CD4-positive, alpha-beta T cell treated with Interleukin-4 for 4 hours (primary cell): ENCODE measurements around the gene ST6GALNAC4.
"Not testable (repeated sequence)": the region's sequence is repeated elsewhere in the genome, so short reads cannot be mapped to it uniquely, and the experiment has no call there.

Source experiments
- DNase-seq: peaks from one replicate; pipeline ENCODE4 v3.0.0-alpha.2; 2020

ST6GALNAC4 gene

GRCh38 chr9:127884976-127885490 lies 31.8 kb downstream of the ST6GALNAC4 start:
- DNase-seq = no peak

DNA sequence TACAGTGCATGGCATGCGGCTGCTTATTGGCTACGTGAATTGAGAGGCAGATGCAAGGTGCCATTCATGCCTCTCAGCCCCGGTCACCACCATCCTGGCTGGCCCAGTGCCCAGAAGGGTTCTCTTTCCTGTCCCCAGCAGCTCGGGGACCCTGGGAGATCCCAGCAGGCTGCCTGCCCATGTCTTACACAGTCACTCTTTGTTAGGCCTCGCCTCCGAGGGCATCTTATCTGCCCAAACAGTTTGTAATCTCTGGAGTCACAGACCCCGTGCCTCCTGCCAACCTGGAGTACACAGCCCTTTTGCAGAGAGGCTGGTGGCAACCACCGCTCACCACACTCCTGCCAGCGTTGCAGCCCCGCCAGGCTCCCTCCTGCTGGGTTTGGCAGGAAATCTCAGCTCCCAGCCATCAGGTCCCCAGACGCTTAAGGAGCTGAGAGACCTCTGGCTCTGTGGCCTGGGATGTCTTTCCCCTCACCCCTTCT lies 32.4 kb downstream of the ST6GALNAC4 start:
- DNase-seq = no peak

DNA sequence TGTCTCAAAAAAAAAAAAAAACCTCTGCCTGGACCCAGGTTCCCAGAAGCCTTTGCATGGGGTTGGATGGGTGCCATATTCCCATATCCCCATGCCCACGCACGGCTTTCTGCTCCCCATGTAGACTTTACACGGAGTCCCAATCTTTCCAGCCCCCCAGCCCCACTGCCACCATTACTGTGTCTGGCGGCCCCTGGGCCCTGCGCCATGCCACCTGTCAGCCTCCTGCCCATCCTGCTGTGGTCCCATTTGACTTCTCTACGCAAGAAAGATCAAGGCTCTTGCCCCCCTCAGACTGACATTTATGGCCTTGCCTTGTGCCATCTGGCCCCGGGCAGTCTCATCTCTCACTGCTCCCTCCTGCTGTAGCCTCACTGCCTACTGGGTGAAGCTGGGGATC lies 32.9 kb downstream of the ST6GALNAC4 start:
- DNase-seq = no peak

DNA sequence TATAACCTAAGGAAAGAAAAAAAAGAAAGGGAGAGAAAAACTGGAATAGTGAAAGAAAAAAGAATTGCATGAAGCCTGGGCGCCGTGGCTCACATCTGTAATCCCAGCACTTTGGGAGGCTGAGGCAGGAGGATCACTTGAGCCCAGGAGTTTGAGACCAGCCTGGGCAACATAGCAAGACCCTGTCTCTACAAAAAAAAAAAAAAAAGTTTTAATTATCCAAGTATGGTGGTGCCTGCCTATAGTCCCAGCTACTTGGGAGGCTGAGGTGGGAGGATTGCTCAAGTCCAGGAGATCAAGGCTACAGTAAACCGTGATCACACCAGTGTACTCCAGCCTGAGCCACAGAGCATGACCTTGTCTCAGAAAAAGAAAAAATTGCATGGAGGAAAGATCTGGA lies 35.1 kb downstream of the ST6GALNAC4 start:
- DNase-seq = not testable (repeated sequence)

DNA sequence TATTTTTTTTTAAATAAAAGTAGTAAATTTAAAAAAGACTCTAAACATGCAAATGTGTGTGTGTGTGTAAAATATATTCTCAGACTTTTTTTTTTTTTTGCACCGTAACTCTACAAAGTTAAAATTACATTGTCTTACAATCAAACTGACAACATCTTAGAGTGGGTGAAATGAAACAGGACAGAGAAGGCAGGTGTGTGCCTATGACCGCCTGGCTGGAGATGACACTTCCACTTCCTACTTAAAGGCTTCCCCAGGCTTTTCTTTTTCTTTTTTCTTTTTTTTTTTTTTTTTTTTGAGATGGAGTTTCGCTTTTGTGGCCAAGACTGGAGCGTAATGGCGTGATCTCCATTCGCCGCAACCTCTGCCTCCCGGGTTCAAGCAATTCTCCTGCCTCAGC lies 36.7 kb downstream of the ST6GALNAC4 start:
- no peak for DNase-seq

- DNase-seq = no peak
Measured at GRCh38 chr9:127878652-127879390, 38.0 kb downstream of the ST6GALNAC4 start.

- no peak for DNase-seq
Measured at GRCh38 chr9:127878001-127878651, 38.7 kb downstream of the ST6GALNAC4 start.

DNA sequence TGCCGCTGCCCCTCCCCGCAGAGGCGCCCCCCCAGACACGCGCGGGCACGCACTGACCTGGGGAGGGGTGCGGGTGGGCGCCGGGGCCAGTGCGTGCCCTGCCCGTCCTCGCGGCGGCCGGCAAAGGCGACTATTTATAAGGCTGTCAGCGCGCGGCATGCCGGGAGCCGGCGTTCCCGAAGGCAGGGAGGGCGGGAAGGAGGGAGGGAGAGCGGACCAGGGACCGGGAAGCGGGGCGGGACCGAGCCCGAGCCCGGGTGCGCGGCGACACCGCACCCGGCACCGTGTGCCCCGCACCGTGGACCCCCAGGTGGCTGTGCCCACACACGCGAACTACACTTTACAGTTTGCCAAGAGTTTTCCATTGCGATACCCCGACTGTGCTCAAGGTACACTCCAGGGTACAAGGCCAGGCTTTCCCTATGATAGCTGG lies 39.3 kb downstream of the ST6GALNAC4 start, which contains the start of gene AK1:
Gene AK1 (minus strand): TSS at position 110 of the 433 bp plus-strand sequence. CDS start 3,058 bp downstream, outside the sequence.
- no peak for DNase-seq

DNA sequence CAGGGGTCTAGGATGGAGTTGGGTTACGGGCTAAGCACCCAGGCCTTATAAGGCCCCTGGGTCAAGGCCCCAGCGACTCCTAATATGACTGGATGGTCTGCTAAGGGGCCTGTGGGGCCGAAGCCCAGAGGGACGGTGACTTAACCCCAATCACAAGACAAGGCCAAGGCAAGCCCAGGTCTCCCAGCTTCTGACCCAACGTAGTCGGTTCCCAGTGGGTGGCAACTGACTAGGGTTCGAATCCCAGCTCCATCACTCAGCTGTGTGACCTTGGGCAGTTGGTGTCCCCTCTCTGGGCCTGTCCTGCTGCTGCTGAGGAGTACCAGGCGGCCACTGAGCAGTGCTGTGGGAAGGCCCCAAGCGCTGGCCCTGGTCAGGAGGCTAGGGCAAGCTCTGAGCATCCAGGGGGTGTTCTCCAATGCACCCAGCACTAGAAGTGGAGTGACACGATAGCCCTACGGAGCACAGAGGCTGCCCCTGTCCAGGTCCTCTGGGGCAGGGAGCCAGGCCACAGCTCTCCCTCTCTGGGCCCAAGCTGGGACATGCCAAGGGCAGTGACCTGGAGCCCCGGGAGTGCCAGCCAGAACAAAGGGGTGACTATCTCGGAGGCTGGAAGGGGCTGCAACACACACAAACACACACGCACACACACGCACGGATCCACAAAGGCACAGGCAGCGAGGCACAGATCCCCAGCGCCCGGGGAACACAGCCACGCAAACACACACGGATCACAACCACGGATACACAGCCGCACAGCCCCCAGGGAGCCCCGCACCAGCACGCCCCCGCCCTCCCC lies 39.9 kb downstream of the ST6GALNAC4 start:
- no peak for DNase-seq

GRCh38 chr9:127876026-127876763 lies 40.6 kb downstream of the ST6GALNAC4 start:
- DNase-seq = no peak

DNA sequence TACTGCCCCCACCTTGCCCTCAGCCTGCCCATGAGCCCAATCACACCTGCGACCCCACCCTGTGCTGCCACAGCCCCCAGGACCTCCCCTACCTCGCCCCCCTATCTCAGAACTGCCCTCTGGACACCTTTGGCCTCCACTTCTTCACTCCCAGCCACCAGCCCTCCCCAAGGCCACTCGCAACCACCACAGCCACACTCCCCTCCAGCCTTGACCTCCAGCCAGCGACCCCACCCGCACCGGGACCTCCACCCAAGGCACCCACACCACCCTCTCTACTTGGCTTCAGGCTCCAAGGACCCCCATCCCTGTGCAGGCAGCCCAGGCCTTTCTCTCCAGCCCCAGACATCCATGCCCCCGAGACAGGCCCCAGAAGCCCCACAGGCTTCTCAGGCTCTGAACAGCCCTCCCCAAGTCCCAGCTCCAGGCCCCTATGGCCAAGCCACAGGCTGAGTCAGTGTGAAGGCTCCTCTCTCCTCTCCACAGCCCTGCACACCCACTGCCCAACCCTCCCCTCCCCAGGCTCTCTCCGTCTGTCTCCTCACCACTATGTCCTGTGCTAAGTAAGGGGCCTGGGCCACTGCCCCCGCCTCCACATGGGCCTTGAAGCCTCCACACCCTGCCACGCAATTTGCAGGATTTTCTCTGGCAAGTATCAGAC lies 41.4 kb downstream of the ST6GALNAC4 start:
- DNase-seq = no peak

DNA sequence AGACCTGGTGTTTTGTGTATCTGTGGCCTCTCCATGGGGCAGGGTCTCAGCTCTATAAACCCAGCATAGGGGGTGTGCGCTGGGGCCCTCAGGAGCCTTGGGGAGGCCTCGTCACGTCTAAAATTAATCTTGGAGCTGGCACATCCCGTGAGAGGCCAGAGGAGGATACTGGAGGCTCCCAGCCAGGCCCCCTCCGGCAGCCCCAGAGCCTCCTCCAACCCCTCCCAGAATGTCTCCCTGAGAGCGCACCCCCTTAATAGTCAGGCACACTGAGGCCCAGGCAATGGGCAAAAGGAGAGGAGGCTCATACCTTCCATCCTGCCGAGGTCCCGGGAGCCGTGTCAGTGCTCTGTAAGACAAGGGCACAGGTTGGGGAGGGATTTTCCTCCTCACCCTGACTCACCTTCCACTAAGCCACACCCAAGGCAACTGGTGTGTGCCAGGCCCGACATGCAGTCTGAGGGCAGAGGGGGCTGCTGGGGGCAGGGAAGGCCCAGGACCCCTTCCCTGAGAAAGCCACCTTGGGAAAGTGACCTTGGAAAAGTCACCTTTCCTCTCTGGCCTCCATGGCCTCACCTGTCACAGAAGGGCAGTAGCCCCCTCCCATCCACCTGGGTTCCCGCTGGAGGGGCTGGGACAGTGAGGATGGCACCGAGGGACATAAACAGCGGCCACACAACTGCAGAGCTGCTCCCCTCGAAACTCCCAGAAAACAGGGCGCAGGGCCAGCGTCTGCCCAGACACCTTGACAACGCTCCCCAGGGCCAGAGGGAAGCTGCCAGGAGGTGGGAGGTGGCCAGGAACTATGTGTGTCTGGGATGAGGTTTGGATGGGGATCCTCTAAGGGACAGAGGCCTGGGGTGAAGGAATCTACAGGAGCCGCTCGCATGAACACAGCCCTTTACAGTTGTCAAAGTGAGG lies 42.3 kb downstream of the ST6GALNAC4 start:
- no peak for DNase-seq

GRCh38 chr9:127873886-127874285 lies 43.0 kb downstream of the ST6GALNAC4 start:
- DNase-seq = no peak

GRCh38 chr9:127873223-127873691 lies 43.6 kb downstream of the ST6GALNAC4 start:
- DNase-seq = no peak

- no peak for DNase-seq
Measured at GRCh38 chr9:127872369-127873222, 44.2 kb downstream of the ST6GALNAC4 start.

- DNase-seq = no peak
Measured at GRCh38 chr9:127871531-127871930, 45.3 kb downstream of the ST6GALNAC4 start.

- no peak for DNase-seq
Measured at GRCh38 chr9:127870887-127871286, 46.0 kb downstream of the ST6GALNAC4 start.

GRCh38 chr9:127870153-127870491 lies 46.7 kb downstream of the ST6GALNAC4 start:
- DNase-seq = not testable (repeated sequence)

GRCh38 chr9:127869310-127870152 lies 47.3 kb downstream of the ST6GALNAC4 start:
- peak; percentile 74 for DNase-seq
